HG03280 (cell line): Measurements from ENCODE around the gene LSMEM2.
A peak's percentile ranks its signal among the peaks of the same experiment; 100 is the strongest.
"Not testable (repeated sequence)": the region's sequence is repeated elsewhere in the genome, so short reads cannot be mapped to it uniquely, and the experiment has no call there.

Source experiments
- ATAC-seq: cut with Tn5 transposase; IDR thresholded peaks from one replicate; pipeline ENCODE4 v1.9.1; 2021; ENCODE audit warnings: mild to moderate bottlenecking, moderate library complexity; ENCODE audit not compliant: unreplicated experiment

LSMEM2 gene

GRCh38 chr3:50278880-50279224, at the start of gene LSMEM2:
TSS of gene LSMEM2 (plus strand) at chr3:50279087. CDS start at chr3:50279114, 27 bp downstream.
- no peak for ATAC-seq

GRCh38 chr3:50229490-50229889, 49.4 kb upstream of the LSMEM2 start:
- ATAC-seq: no peak

GRCh38 chr3:50230104-50230793, 48.6 kb upstream of the LSMEM2 start:
- no peak for ATAC-seq

- no peak for ATAC-seq
Measured at GRCh38 chr3:50230794-50231125, 48.1 kb upstream of the LSMEM2 start.

- ATAC-seq: no peak
Measured at GRCh38 chr3:50231581-50231980, 47.3 kb upstream of the LSMEM2 start.

GRCh38 chr3:50232303-50232702, 46.6 kb upstream of the LSMEM2 start:
- no peak for ATAC-seq

GRCh38 chr3:50233176-50233575, 45.7 kb upstream of the LSMEM2 start:
- ATAC-seq: no peak

GRCh38 chr3:50235716-50236483, 43.0 kb upstream of the LSMEM2 start, which contains the start of gene GNAI2:
TSS of gene GNAI2 (plus strand) at chr3:50236204. CDS start at chr3:50236336, 132 bp downstream.
- peak; percentile 93 for ATAC-seq

- ATAC-seq: no peak
Measured at GRCh38 chr3:50236484-50237132, 42.3 kb upstream of the LSMEM2 start.

GRCh38 chr3:50237133-50237651, 41.7 kb upstream of the LSMEM2 start:
- no peak for ATAC-seq

- ATAC-seq: peak; percentile 31
Measured at GRCh38 chr3:50237754-50238548, 40.9 kb upstream of the LSMEM2 start.

- no peak for ATAC-seq
Measured at GRCh38 chr3:50238549-50239026, 40.3 kb upstream of the LSMEM2 start.

- ATAC-seq: no peak
Measured at GRCh38 chr3:50239649-50240048, 39.2 kb upstream of the LSMEM2 start.

- ATAC-seq: no peak
Measured at GRCh38 chr3:50241163-50241562, 37.7 kb upstream of the LSMEM2 start.

- ATAC-seq: no peak
Measured at GRCh38 chr3:50241713-50242380, 37.0 kb upstream of the LSMEM2 start.

GRCh38 chr3:50242381-50242770, 36.5 kb upstream of the LSMEM2 start:
- no peak for ATAC-seq

GRCh38 chr3:50242851-50243542, 35.9 kb upstream of the LSMEM2 start:
- no peak for ATAC-seq

GRCh38 chr3:50243543-50243895, 35.4 kb upstream of the LSMEM2 start:
- ATAC-seq: no peak

- not testable (repeated sequence) for ATAC-seq
Measured at GRCh38 chr3:50244813-50245212, 34.1 kb upstream of the LSMEM2 start.

- ATAC-seq: no peak
Measured at GRCh38 chr3:50245251-50245745, 33.6 kb upstream of the LSMEM2 start.
